Progenitor cell of endocrine pancreas (in vitro differentiated cells): ENCODE data around the gene CERS6. TPM values are rescaled to one million over a fixed set of nuclear protein-coding genes. Genes with fewer than 3 reads are reported as not detected.

Source experiments
- DNase-seq: peaks from one replicate; pipeline ENCODE4 v3.0.0; 2021; ENCODE audit warnings: low spot score; ENCODE audit not compliant: unreplicated experiment
- H3K27ac Mint-ChIP-seq: 2 replicates; pipeline ENCODE4 v1.8.0; 2021; ENCODE audit warnings: mild to moderate bottlenecking, moderate library complexity, mixed read lengths
- H3K27me3 Mint-ChIP-seq: 2 replicates; pipeline ENCODE4 v1.8.0; 2021; ENCODE audit warnings: mixed read lengths
- H3K36me3 Mint-ChIP-seq: 2 replicates; pipeline ENCODE4 v1.8.0; 2022; ENCODE audit warnings: mixed read lengths; ENCODE audit not compliant: insufficient read depth
- H3K4me1 Mint-ChIP-seq: 2 replicates; pipeline ENCODE4 v1.8.0; 2021; ENCODE audit warnings: low read depth, mixed read lengths
- H3K4me3 Mint-ChIP-seq: 2 replicates; pipeline ENCODE4 v1.8.0; 2021; ENCODE audit warnings: low read depth, mild to moderate bottlenecking, moderate library complexity, mixed read lengths
- H3K9me3 Mint-ChIP-seq: 2 replicates; pipeline ENCODE4 v1.8.0; 2021; ENCODE audit warnings: low read depth, mixed read lengths
- total RNA-seq: library from RNA; stranded (reverse); gene quantifications from 2 replicates; pipeline ENCODE4 v1.2.1, GENCODE V29; 2021
- TF ChIP-seq, protein P1 (sequence below): fragments of 200-600 bp; sonication (generic); IDR thresholded peaks from one replicate; pipeline ENCODE4 v1.5.0; 2021; ENCODE audit warnings: antibody characterized with exemption, mild to moderate bottlenecking; ENCODE audit not compliant: unreplicated experiment

Gene CERS6
- total RNA-seq, 1 donor from 2014 or later: 32.5 TPM

DNA sequence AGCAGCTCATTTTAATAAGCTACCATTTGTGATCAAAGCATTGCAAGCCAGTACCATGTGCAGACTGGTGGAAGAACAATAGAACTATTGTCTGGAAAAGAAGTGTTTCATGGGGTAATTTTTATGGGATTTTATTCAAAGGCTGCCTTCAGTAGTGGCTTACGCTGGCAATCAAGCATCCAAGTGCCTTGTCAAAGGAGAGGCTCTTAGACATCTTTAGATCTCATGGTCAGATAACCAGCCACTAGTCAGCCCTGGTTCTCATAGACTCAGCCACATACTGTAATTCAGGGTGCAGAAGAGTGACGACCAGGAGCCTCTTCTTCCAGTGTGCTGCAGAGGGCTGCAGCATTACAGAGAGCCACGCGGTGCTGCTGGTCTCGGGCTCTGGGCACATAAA lies 247.9 kb downstream of the CERS6 start:
- TF ChIP-seq, protein P1, sequence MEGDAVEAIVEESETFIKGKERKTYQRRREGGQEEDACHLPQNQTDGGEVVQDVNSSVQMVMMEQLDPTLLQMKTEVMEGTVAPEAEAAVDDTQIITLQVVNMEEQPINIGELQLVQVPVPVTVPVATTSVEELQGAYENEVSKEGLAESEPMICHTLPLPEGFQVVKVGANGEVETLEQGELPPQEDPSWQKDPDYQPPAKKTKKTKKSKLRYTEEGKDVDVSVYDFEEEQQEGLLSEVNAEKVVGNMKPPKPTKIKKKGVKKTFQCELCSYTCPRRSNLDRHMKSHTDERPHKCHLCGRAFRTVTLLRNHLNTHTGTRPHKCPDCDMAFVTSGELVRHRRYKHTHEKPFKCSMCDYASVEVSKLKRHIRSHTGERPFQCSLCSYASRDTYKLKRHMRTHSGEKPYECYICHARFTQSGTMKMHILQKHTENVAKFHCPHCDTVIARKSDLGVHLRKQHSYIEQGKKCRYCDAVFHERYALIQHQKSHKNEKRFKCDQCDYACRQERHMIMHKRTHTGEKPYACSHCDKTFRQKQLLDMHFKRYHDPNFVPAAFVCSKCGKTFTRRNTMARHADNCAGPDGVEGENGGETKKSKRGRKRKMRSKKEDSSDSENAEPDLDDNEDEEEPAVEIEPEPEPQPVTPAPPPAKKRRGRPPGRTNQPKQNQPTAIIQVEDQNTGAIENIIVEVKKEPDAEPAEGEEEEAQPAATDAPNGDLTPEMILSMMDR: no peak
- H3K4me1 Mint-ChIP-seq: peaks cover 16% of the 10 kb centered on the region
- no peaks in the 10 kb centered on the region for H3K27me3 Mint-ChIP-seq
- no peak overlapping the region for H3K4me3 Mint-ChIP-seq
- no peak for DNase-seq
- no peak overlapping the region for H3K27ac Mint-ChIP-seq
- no peaks in the 10 kb centered on the region for H3K9me3 Mint-ChIP-seq
- H3K36me3 Mint-ChIP-seq: no peaks in the 10 kb centered on the region

DNA sequence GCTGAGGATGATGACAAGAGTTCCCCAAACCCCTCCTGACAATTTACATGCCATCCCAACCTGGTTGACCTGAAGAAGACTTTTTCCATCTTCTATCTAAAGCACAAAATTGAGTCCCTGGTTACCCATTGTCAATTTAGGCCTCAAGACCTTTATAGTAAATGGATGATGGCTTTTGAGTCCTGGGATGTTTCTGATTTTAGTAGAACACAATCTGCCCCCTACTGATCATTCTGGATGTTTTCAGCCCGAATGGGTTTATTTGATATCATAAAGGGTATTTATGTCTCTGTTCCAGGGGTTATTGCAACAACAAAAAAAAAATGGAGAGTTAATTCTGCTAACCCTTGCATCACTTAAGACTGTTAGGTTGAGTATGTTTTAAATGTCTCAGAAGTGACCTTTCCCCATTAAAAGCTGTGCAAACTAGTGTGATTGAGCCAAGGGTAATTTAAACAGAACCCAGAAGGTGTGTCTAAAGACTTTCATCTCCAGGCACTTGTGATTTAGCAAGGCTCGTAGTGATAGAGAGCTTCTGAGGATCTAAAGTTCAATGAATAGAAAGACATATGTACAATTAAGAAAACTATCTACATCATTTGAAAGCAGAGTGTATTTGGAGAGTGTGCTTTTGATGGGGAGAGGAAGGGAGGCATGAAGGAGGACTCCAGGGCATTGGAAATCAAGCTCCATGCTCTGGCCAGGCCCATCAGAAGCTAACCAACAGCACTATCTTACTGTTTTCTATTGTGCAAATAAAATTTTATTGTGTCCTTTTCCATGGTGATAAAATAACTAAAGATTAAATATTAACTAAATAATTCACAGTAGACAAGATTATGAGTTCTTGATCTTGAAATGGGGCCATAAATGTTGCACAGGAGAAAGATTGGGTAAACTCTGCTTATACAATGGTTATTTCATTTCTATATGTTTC lies 249.7 kb downstream of the CERS6 start:
- no peaks in the 10 kb centered on the region for H3K36me3 Mint-ChIP-seq
- H3K9me3 Mint-ChIP-seq: no peaks in the 10 kb centered on the region
- no peak overlapping the region for H3K4me3 Mint-ChIP-seq
- DNase-seq: no peak
- TF ChIP-seq, protein P1: peak; percentile 35
- no peaks in the 10 kb centered on the region for H3K27me3 Mint-ChIP-seq
- H3K4me1 Mint-ChIP-seq: peaks cover 15% of the 10 kb centered on the region
- H3K27ac Mint-ChIP-seq: no peak overlapping the region

DNA sequence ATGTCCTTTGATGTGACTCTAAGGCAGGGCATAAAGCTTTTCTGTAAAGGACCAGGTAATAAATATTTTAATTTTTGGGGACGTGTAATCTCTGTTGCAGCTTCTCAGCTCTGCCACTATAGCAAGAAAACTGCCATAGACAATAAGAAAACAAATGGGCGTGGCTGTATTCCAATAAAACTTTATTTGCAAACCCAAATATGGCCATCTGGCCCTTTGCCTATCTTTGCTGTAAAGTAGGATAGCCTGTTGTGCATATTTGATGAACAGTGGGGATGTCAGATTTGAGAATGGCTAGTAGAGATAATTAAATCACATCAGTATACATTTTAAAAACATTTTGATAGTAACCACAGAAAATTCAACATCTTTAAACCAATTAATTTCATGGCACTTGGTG lies 250.7 kb downstream of the CERS6 start:
- H3K4me3 Mint-ChIP-seq: no peak overlapping the region
- H3K27ac Mint-ChIP-seq: no peak overlapping the region
- H3K27me3 Mint-ChIP-seq: no peaks in the 10 kb centered on the region
- H3K36me3 Mint-ChIP-seq: no peaks in the 10 kb centered on the region
- H3K4me1 Mint-ChIP-seq: peaks cover 10% of the 10 kb centered on the region
- TF ChIP-seq, protein P1: no peak
- H3K9me3 Mint-ChIP-seq: no peaks in the 10 kb centered on the region
- DNase-seq: no peak

DNA sequence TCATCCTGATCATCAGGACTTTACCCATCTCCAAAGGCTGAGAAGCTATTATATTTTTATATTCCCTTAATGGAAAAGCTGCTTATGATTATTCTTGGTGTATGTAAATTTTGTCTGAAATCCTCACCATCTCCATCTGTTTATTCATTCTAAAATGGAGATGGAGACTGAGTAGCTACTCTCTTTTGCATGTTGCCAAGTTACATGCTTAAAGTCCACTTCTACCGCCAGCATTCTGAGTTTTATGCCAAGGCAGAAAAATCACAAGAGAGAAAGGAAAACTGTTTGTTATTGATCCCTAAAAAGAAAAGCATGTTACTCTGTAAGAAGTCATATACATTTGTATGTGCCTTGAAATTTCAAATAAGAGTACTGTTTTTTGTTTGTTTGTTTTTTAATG lies 252.0 kb downstream of the CERS6 start:
- Mint-ChIP-seq H3K36me3 (peaks cover 2% of the 10 kb centered on the region), H3K9me3 (peaks cover 1% of the 10 kb centered on the region), H3K27me3 (no peaks in the 10 kb centered on the region), H3K4me3 (no peak overlapping the region), H3K4me1 (peaks cover 10% of the 10 kb centered on the region), H3K27ac (no peak overlapping the region)
- TF ChIP-seq, protein P1: no peak
- DNase-seq: no peak

DNA sequence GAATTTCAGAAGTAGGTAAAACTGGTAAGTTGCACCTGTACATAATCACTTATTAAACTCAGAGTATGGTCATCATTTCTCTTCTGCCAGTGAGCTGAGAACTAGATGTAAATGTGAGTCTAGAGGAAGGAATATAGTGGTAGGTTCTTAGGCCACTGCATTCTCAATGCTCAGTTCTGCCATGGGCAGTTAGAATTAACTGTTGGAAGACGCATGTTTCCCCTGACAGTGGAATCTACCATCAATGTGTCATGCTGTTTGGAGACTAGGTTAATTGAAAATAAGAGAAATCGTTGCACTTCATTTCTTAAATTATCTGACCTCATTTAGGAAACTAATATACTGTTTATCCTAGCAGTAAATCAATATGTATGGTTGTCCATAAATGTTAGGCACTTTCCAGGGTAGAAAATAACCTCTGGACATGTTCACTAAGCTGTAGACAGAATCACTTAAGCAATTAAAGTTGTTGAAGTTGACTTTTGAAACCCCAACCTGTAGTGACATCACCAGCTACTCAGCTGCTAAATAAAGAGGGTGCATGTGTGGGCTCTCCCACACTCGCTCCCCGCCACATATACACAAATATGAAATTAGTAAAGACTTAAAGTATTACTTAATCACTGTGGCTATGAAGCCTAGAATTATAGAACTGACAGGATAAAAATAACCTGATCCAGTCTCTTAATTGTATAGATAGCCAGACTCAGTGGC lies 254.8 kb downstream of the CERS6 start:
- peaks cover 3% of the 10 kb centered on the region for H3K9me3 Mint-ChIP-seq
- H3K4me1 Mint-ChIP-seq: peaks cover 3% of the 10 kb centered on the region
- no peak for DNase-seq
- no peak overlapping the region for H3K27ac Mint-ChIP-seq
- peaks cover 5% of the 10 kb centered on the region for H3K36me3 Mint-ChIP-seq
- H3K4me3 Mint-ChIP-seq: no peak overlapping the region
- no peaks in the 10 kb centered on the region for H3K27me3 Mint-ChIP-seq
- TF ChIP-seq, protein P1: no peak
